Adrenal gland (tissue), 12 donors: ENCODE measurements around the gene BICRAL. TPM values are rescaled to one million over a fixed set of nuclear protein-coding genes. Genes with fewer than 3 reads are reported as not detected.

ENCODE experiments used
- DNase-seq, 7 donors: peaks; one replicate each; pipeline ENCODE4 v3.0.0-alpha.2; 2019 to 2020
- H3K27ac ChIP-seq, 5 donors: fragments of 200-600 bp; sonication (generic) in 4 of 5; 1 replicate in 3 of 5; 2 replicates in 2 of 5; pipeline versions ENCODE4 v1.5.1 to v1.8.0; 2016 to 2020; ENCODE audit warnings: mild to moderate bottlenecking in 1 of 5
- H3K27me3 ChIP-seq: fragments of 200-600 bp; 2 replicates; pipeline ENCODE4 v1.8.0; 2021
- H3K36me3 ChIP-seq, 2 donors: fragments of 200-600 bp; replicated peaks in 1 of 2; 1 replicate in 1 of 2; 2 replicates in 1 of 2; pipeline versions ENCODE4 v1.5.1 to v1.8.0; 2018 to 2022
- H3K4me1 ChIP-seq, 2 donors: fragments of 200-600 bp; replicated peaks in 1 of 2; 1 replicate in 1 of 2; 2 replicates in 1 of 2; pipeline versions ENCODE4 v1.5.1 to v1.8.0; 2018 to 2021
- H3K4me3 ChIP-seq, 4 donors: fragments of 200-600 bp; sonication (generic) in 3 of 4; one replicate each; pipeline ENCODE4 v1.5.1; 2016 to 2018
- H3K9me3 ChIP-seq, 3 donors: fragments of 200-600 bp; sonication (generic) in 1 of 3; replicated peaks in 1 of 3; 1 replicate in 2 of 3; 2 replicates in 1 of 3; pipeline versions ENCODE4 v1.5.1 to v1.8.0; 2016 to 2021
- POLR2A ChIP-seq, 2 donors: fragments of 450-650 bp; IDR thresholded peaks; one replicate each; pipeline ENCODE4 v1.6.1; 2017; ENCODE audit warnings: antibody characterized with exemption in 2 of 2, mild to moderate bottlenecking in 2 of 2, moderate library complexity in 1 of 2
- WGBS, 4 donors: extraction: QIAGEN DNeasy Blood & Tissue Kit in 2 of 4; methylation state at CpG; one replicate each; pipeline versions ENCODE4 v1.1.5 to v1.1.7; 2013 to 2017; 5-methylcytosine and 5-hydroxymethylcytosine counted together
- intact Hi-C, 2 donors: fragments of 100-400 bp; cut with DNase I; formaldehyde crosslinking; loops; one replicate each; pipeline versions ENCODE4 v1.14.1 to v1.15.0; 2022 to 2023
- polyA plus RNA-seq, 3 donors: library from polyadenylated mRNA; stranded (reverse); fragments of 200-250 nt in 2 of 3; fragments of 350-450 nt in 1 of 3; fragmentation: Illumina TruSeq in 1 of 3; extraction: RNeasy Lipid Tissue Mini Kit (QIAGEN cat#74804) in 1 of 3; gene quantifications; one replicate each; pipeline ENCODE4 v1.2.3, GENCODE V29; 2013 to 2014
- total RNA-seq, 9 donors: library from RNA; depleted of rRNA in 4 of 9; stranded (reverse); fragments of >200 nt in 4 of 9; fragments of 120-200 nt in 1 of 9; fragmentation: NEBNext Ultra II Directional in 1 of 9; extraction: Animal tissue kit (Norgen Biotek cat#: 25700) in 1 of 9; gene quantifications; one replicate each; pipeline versions ENCODE4 v1.1.0 to v1.2.4, GENCODE V29; 2013 to 2023
- TF ChIP-seq, protein P1 (sequence below), 6 experiments: fragments of 450-650 bp in 4 of 6; fragments of 200-600 bp in 2 of 6; sonication (generic) in 1 of 6; IDR thresholded peaks; 1 replicate in 5 of 6; 2 replicates in 1 of 6; pipeline versions ENCODE4 v1.5.1 to v1.8.0; 2016 to 2021; ENCODE audit warnings: antibody characterized with exemption in 6 of 6, mild to moderate bottlenecking in 2 of 6, moderate library complexity in 1 of 6
- donor health status: healthy with polysubstance abuse.
- donor health status: Bipolar disorder and iron deficiency.
- donor health status: DM: yes; HTN: yes; CAD: no.
- donor health status: DM: no; HTN: no; CAD: no.
- donor health status: DM: no; HTN: no; CAD: no.
- donor health status: DM: yes; HTN: yes; CAD: no.

Gene BICRAL
- total and polyA plus RNA-seq, 12 donors: 2.8 to 16.1 (median 9.0) TPM

DNA sequence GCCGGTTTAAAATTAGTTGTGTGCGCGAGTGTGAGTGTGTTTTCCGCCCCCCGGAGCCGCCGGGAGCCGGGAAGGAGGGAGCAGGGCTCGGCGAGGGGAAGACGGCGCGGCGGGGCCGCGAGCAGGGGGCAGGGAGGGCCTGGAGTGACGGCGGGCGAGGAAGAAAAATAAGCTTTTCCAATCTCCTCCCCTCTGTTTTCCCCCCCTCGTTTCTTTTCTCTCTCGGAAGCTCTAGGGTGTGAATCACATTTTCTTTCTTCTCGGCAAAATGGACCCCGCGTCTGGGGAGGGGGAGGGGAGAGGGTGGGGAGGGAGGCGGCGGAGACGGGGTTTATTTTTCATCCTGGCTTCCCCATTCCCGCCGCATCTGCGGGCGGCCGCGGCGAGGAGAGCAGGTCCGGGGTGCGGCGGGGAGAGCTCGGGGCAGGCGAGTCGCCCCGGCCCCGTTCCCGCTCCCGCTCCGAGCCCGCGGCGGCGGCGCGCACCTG lies 881 bp downstream of the BICRAL start:
- H3K9me3 ChIP-seq: no peaks in the 10 kb centered on the region
- 1% methylated on average over 13 to 50 of the region's 51 CpGs for WGBS, 4 donors
- peak; percentile 83 to 87 for TF ChIP-seq POLR2A (IDR thresholded peaks at IDR 0.05)
- TF ChIP-seq, protein P1, sequence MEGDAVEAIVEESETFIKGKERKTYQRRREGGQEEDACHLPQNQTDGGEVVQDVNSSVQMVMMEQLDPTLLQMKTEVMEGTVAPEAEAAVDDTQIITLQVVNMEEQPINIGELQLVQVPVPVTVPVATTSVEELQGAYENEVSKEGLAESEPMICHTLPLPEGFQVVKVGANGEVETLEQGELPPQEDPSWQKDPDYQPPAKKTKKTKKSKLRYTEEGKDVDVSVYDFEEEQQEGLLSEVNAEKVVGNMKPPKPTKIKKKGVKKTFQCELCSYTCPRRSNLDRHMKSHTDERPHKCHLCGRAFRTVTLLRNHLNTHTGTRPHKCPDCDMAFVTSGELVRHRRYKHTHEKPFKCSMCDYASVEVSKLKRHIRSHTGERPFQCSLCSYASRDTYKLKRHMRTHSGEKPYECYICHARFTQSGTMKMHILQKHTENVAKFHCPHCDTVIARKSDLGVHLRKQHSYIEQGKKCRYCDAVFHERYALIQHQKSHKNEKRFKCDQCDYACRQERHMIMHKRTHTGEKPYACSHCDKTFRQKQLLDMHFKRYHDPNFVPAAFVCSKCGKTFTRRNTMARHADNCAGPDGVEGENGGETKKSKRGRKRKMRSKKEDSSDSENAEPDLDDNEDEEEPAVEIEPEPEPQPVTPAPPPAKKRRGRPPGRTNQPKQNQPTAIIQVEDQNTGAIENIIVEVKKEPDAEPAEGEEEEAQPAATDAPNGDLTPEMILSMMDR (IDR thresholded peaks at IDR 0.05): no peak
- peak; percentile 79 to 89 (median 83) for DNase-seq
- no peaks in the 10 kb centered on the region for H3K27me3 ChIP-seq
- intact Hi-C loops: no loop called here
- H3K36me3 ChIP-seq: no peaks in the 10 kb centered on the region
- H3K4me3 ChIP-seq: peak overlapping the region; percentile 53 to 80 (median 68)
- H3K4me1 ChIP-seq: peaks cover 3 to 30% of the 10 kb centered on the region in 2 donors
- peak overlapping the region; percentile 69 to 100 (median 99) for H3K27ac ChIP-seq

DNA sequence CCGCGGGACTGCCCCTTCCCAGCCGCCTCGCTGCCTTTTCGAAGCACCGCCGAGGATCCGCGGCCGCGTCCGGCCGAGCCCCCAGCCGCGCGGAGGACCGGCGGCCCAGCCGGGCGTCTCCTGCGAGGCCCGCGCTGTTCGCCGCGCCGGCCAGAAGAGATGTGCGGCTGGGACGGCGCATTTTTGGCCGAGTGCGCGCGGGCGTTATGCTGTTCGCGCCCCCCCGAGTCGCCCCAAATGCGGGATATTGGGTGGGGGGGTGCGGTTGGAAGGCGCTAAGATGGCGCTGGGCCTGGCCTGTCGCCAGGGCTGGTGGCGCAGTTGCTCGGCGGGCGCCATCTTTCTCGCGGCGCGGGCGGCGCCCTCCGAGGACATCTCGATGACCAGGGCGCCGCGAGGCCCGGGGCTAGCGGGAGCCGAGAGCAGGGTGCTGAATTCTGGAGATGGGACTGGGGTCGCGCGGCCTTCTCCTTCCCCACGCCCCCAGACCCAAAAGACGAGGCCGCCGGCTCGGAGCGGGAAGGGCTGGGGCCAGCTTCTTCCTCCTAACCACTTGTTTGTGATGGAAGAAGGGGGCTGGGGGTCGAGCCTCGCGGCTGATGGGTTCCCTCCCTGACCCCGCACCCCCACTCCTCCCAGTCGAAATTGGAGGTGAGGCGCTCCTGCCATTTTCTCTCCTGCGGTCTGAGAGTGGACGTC lies 1.5 kb downstream of the BICRAL start:
- 0 to 2% (median 1%) methylated on average over 9 to 79 of the region's 79 CpGs for WGBS, 4 donors
- H3K27ac ChIP-seq: peak overlapping the region; percentile 69 to 100 (median 99)
- peak; percentile 72 to 84 (median 80) for DNase-seq
- no peaks in the 10 kb centered on the region for H3K27me3 ChIP-seq
- peaks cover 3 to 30% of the 10 kb centered on the region in 2 donors for H3K4me1 ChIP-seq
- intact Hi-C loops: no loop called here
- peak overlapping the region; percentile 53 to 80 (median 68) for H3K4me3 ChIP-seq
- H3K36me3 ChIP-seq: no peaks in the 10 kb centered on the region
- no peaks in the 10 kb centered on the region for H3K9me3 ChIP-seq
- peak in 1 of 2 donors; percentile 22 for TF ChIP-seq POLR2A (IDR thresholded peaks at IDR 0.05)
- TF ChIP-seq, protein P1 (IDR thresholded peaks at IDR 0.05): no peak

DNA sequence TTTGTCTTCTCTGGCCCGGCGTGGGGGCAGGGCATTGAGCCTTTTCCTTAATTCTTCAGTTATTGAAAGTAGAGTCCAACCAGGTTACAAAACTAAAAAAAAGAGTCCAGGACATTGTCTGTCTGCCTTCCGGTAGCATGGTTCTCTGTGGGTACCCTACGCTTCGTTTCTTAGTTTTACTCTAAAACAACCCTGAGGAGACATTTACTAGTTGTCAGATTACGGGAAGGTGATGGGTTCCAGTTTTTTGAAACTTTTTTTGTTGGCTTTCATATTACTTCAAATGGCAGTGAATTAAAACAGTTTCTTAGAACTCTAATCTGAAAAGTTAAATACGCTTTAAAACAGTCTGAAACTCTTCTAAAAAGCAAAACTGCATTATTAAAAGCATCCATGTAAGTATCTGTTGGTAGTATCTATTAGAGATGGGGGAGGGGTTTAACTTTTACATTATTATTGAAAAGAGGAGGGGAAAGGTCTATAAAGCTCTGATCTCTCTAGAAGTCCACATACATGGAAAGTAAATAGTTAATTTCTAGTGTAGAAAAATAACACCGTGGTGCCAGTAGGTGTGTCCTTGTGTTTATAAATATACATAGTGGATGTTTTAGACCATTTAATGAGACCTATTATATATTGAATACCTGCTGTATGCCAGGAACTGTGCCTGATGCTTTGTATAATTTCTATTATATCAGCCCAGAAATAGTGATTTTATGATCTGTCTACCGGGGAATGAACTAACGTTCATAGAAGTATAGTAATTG lies 2.2 kb downstream of the BICRAL start:
- Histone ChIP-seq H3K9me3 (no peaks in the 10 kb centered on the region), H3K27me3 (no peaks in the 10 kb centered on the region), H3K36me3 (no peaks in the 10 kb centered on the region), H3K4me3 (peak overlapping the region; percentile 1 to 80 (median 63)), H3K4me1 (peaks cover 3 to 37% of the 10 kb centered on the region in 2 donors), H3K27ac (peak overlapping the region; percentile 69 to 100 (median 99))
- 1 to 2% (median 1%) methylated on average over 10 of the region's 10 CpGs for WGBS, 4 donors
- no peak for DNase-seq
- intact Hi-C loops: no loop called here
- TF ChIP-seq, protein P1 (IDR thresholded peaks at IDR 0.05): peak in 3 of 6 experiments; percentile 3 to 13 (median 10)
- no peak for TF ChIP-seq POLR2A (IDR thresholded peaks at IDR 0.05)
